ENCODE measurements around the gene FAAP100.
"Not testable (repeated sequence)": the region's sequence is repeated elsewhere in the genome, so short reads cannot be mapped to it uniquely, and the experiment has no call there.

FAAP100 gene, protein sequence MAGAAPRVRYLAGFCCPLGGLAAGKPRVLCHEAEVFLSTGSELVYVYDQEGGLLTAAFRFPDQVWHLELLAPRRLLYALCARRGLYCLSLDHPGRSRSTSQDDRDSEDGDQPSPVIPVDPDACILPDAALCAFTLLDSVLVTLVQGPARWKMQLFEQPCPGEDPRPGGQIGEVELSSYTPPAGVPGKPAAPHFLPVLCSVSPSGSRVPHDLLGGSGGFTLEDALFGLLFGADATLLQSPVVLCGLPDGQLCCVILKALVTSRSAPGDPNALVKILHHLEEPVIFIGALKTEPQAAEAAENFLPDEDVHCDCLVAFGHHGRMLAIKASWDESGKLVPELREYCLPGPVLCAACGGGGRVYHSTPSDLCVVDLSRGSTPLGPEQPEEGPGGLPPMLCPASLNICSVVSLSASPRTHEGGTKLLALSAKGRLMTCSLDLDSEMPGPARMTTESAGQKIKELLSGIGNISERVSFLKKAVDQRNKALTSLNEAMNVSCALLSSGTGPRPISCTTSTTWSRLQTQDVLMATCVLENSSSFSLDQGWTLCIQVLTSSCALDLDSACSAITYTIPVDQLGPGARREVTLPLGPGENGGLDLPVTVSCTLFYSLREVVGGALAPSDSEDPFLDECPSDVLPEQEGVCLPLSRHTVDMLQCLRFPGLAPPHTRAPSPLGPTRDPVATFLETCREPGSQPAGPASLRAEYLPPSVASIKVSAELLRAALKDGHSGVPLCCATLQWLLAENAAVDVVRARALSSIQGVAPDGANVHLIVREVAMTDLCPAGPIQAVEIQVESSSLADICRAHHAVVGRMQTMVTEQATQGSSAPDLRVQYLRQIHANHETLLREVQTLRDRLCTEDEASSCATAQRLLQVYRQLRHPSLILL

DNA sequence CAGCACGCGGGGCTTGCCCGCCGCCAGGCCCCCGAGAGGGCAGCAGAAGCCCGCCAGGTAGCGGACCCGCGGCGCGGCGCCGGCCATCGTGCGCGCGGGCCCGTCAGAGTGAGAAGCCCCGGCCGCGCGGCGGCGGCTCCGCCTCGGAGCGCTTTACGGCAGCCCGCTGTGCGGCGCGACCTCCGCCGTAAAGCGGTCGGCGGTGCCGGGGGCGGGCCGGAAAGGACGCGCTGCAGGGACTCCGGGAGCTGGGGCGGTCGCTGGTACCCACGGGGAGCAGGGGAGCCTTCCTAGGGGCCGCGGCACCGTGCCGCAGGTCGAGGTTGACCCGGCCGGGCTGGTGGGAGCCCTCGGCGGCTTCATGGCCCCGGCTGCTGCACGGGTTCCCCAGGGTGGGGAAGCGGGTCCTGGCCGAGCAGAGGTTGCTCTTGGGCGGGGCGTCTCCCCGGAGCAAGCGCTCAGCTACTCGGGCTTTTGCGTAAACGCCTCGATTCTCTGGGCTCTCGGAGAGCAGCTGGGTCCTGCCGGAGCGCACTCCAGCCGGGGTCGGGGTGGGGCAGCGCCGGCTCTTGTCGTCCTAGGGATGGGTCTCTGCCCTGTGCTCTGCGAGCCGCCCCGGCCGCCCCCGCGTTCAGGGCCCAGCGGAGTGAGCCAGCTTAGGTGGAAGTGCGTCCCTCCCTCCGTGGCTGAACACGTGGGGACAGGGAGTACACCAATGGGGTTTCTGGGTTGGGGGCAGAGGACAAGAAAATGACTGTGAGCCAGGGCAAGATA is at the start of gene FAAP100:
Gene FAAP100 (minus strand): TSS at position 110 of the 774 bp plus-strand sequence. CDS start 23 bp downstream, at position 87.
- peak; percentile 64 for DNase-seq

DNA sequence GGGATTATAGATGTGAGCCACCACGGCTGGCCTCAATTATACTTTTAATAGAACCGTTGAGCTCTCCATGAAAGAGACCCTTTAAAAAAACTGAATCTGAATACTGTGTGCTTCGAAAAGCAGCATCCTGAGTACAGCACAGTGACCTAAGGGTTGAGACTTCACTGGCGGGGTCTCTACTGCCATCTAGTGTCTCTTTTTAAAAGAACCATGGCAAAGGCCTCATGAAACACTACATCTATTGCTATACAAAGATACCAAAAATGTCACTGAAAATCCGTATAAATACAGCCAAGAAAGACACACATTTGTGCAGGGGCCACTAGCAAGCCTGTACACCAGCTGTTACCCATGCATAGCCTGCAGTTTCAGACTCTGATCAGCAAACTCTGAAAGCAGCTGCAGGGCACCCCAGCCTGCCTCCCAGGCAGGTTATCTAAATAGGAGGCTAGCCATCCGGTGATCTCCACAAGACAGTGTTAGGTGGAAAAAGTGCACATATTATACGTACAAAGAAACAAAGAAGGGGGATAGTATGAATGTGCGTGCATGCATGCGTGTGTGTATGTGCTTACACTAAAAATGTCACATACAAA is 49.5 kb upstream of the FAAP100 start:
- no peak for DNase-seq

DNA sequence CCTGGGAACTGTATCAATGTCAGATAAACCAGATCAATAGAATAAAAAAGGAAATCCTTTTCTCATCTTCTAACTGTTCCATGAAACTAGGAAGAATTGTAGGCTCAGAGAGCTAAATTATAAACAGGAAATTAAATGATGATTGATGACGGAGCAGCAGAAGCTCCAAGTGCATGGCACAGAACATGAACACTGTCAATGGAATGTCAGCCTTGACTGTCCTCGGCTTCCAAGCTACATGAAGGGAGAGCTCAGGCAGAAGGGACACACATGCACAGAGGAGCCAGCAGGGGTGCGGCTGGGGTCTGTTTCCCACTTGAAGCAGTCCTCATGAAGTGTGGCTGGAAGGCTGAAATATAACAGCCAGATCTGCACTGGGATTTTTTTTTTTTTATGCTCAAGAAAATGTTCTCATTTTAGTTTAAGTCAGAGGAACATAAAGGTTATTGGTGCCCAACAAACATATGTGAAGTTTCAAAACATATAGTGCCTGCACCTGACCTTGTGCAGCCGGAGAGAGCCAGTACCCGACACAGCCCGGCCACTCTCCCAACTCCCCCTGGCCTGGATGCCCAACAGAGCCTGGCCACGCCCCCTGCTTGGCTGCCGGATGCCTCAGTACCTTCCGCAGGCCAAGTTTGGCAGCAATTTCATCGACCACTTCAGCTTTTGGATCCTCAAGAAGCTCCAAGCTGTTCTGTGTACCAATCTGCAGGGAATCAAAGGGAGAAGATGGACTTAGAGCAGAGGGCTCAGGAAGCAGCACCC is 47.8 kb upstream of the FAAP100 start:
- no peak for DNase-seq

DNA sequence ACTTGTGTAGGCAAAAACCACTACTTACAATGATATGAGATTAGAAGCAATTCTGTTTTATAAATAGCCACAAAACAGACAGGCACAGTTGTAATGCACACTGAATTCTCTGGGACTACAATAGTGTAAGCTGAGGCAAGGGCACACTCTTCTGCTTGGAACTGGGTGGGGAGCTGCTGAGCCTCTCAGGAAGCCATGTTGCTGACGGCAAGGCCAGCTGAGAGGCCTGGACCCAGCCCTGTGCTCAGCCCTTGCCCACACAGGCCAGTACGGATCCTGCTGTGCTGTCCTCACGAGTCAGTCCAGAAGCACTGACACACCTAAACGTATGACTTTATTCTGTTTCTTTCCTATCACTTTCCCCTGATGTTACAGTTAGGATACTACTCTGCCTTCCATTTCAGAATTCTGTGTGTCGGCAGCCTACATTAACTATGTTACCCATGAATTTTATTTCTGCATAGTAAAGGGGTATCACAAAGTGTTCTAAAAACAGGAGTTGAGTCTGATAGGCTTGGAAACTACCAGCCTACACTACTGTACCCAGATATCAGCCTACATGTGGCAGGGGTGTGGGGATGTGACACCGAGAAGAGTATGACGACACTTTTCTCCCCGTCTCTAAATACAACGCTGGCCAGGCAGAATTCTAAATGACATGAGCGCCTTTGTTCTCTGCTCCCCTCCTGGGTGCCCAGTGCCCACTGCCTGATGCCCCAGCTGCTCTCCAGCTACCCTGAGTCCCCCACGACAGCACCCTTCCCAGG is 41.1 kb upstream of the FAAP100 start:
- DNase-seq = no peak

DNA sequence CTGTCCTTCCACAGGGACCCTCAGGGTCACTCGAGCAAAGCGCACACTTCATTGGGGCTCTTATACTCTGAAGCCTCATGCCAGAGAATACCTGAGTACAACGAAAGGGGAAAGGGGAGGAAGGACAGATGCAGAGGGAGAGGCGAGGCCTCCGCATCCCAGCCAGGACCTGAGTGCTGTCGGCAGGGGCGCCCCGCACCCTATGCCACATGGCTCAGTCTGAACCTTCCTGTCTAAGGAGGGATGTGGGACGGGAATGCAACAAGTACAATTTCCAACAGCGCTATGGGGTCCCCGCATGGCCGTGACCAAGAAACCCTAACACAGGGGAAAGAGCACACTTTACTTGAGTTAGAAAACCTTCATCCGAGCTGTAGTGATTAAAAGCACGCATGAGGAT is 39.8 kb upstream of the FAAP100 start:
- no peak for DNase-seq

DNA sequence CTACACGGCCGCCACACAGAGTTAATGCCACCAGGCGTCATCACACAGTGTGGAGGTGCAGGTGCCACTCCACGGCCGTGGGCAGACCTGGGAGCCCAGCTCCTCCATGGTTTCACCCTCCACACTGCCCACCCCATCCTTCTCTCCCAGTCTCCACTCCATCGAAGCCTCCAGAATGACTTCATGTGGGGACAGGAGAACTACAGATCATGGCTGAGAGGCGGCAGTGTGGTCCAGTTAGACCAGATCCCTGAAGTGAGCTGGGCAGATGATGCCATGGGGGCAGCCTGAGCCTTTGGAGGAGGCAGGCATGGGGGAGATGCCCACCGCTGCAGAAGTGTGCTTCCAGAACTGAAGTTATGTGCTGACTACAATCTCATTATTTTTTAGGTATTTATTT is 38.0 kb upstream of the FAAP100 start:
- no peak for DNase-seq

DNA sequence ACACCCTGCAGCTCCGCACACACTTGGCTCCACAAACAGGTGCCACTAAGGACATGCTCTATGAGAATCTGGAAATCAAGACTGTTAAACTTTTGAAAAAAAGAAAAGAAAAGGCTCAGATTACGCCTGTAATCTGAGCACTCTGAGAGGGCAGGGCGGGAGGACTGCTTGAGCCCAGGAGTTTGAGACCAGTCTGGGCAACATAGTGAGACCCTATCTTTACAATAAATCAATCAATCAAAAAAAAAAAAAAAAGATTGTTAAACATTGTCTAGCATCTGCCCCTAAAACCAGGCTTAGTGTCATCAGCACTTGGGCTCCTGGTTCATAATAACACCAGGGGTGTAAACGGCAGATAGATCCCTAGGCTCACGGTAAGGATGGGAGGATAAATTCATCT is 37.5 kb upstream of the FAAP100 start:
- DNase-seq = no peak

DNA sequence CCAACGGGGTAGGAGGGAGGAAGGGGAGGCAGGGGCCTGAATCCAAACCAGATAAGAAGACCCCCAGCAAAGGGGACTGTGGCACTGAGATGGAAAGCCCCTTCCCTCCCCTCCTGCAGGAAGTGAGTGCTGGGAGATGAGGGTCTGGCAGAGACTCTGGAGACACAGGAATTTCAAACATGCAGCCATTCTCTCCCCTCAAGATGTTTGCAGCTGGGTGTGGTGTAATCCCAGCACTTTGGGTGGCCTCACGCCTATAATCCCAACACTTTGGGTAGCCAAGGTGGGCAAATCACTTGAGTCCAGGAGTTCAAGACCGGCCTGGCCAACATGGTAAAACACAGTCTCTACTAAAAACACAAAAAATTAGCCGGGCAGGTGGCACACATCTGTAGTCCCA is 33.9 kb upstream of the FAAP100 start:
- no peak for DNase-seq

DNA sequence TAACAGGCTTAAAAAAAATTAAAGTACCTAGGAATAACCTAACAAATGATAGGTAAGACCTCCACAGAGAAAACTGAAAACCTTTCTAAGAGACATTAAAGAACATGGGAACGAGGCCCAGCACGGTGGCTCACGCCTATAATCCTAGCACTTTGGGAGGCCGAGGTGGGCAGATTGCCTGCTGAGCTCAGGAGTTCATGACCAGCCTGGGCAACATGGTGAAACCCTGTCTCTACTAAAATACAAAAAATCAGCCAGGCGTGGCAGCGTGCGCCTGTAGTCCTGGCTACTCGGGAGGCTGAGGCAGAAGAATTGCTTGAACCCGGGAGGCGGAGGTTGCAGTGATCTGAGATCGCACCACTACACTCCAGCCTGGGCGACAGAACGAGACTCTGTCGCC is 32.6 kb upstream of the FAAP100 start:
- DNase-seq = not testable (repeated sequence)

DNA sequence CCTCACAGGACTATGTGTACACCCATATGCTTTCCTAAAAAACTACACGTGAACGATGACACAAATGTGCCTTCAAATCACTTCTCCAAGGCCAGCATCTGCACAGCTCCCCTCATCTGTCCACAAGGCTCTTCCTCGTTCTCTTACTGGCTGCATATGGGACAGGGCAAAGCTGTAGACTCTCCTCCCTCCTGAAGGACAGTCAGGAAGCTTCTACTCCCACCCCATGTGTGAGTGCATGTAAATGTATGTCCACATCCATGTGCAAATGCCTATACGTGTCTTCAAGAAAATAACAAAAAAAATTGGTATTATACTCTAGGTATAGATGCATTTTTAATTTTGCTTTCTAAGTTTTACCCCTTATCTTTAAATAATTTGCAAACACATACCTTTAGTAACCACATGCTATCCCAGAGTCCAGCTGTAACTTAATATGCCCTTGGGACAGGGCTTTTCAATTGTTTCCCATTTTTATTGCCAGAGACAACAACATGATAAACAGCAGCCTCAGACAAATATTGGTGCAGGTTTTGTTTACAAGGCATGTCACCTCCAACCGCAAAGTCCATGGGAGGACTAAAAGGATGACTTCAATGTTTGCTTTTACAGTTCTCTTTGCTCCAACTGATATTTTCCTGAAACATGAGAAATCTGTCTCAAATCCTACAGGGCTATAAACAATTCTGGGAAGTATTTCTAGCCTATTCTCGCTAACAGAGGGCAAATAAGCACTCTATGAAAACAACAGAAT is 31.6 kb upstream of the FAAP100 start:
- no peak for DNase-seq

DNA sequence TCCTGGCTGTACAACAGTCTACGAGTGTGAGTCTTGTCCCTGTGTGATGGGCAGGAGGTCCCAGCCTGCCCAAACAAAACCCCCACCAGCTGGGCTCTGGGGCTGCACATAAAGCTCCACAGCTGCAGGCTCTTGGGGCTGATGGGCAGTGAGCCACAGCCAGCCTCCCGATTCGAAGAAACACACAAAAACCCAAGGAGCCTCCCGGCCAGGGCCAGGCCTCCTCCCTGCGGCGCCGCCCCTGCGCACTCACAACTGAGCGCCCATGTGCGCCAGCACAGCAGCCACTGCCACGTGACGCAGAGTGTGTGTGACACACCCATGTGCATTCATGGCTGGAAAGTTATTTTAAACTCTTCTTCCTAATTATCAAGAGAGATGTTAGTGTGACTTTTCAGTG is 30.6 kb upstream of the FAAP100 start:
- no peak for DNase-seq

DNA sequence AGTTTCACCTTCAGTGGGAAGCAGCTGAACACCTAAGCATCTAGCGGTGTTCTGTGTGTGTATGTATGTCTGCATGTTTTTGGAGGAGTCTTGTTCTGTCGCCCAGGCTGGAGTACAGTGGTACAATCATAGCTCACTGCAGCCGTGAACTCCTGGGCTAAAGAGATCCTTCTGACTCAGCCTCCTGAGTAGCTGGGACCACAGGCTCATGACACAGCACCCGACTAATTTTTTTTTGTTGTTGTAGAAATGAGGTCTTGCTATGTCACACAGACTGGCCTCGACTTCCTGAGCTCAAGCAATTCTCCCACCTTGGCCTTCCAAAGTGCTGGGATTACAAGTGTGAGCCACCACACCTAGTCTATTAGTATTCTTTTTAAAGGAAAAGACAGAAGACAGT is 30.2 kb upstream of the FAAP100 start:
- no peak for DNase-seq

DNA sequence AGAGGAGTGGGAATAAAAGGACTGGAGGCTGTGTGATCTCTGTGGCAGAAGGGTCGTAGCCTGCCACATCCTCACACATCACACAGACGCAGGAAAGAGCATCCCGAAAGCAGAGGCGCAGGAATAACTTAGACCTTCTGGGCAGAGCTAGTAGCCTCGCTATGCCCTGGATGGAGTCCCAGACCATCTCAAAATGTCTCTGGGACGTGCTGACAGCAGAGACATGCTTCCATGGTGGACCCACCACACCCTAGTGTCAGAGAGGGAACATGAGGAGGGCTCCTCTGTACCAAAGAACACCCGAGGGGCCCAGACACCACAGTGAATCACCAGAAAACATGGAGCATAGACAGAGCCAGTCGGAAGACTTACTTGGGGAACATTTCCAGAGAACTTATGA is 29.6 kb upstream of the FAAP100 start:
- no peak for DNase-seq

DNA sequence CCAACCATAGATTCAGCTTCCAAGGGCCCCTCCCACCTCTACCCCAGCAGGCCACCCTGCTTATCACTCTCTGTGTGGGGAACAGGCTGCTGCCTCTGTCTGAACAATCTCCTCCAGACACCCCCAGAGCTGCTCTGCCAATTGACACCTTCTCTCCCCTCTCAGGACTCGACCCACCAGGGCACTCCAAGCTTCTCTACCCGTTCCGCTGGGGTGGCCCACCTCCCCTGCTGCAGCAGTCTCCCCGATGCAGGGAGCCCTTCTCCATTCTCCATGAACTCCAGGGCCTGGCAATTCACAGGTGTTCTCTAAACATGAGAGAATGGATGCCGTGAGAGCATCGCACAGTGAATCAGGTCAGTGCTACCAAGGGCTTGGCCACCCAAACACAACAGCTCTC is 28.3 kb upstream of the FAAP100 start:
- no peak for DNase-seq

DNA sequence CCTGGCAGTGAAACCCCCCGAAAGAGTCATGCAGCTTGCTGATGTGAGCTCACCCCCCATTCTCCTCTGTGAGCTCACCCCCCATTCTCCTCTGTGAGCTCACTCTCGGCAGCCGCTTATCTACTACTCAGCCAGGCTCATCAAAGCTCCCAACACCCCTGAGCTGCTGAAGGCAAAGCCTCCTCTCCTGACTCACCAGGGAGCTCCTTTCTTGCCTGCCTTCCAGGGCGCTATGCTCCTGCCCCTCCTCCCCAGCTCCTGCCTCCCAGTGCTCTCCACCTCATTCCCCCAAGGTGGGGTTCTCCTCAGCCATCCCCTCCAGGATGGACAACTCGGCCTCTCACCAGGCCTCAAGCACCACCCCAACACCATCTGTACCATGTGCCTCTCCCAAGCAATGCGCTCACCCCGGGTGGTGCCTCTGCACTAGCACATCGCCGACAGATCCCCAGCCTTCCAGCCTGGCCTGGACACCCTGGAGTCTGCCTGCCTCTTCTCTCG is 27.7 kb upstream of the FAAP100 start:
- DNase-seq = no peak

DNA sequence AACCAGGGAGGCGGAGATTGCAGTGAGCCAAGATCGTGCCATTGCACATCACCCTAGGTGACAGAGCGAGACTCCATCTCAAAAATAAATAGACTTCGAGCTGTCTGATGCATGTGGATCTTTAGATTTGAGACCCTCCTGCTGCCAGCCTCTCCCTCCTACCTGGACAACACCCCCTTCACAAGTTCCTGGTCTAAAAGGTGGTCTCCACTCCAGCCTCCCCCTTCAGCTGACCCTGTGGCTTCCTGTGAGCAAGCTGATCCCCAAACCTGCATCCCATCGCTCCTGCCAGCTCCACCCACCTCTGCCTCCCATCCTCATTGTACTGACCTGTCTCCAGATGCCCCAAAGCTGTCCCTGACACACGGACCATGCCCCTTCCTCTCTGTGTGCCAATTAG is 27.1 kb upstream of the FAAP100 start:
- no peak for DNase-seq

DNA sequence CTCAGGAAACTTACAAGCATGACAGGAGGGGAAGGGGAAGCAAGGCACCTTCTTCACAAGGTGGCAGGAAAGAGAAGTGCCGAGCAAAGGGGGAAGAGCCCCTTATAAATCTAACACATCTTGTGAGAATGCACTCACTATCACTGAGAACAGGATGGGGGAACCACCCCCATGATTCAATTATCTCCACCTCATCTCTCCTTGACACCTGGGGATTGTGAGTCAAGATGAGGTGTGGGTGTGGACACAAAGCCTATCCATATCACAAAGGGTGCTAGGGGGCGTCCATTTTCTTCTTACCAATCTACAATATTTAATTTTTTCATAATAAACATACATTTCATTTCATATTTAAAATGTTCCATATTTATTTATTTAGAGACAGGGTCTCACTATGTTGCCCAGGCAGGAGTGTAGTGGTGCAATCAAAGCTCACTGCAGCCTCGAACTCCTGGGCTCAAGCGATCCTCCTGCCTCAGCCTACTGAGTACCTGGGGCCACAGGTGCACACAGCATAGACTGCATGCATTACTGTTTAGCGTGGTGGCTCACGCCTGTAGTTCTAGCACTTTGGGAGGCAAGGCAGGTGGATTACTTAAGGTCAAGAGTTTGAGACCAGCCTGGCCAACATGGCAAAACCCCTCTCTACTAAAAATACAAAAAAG is 26.5 kb upstream of the FAAP100 start:
- DNase-seq = no peak

DNA sequence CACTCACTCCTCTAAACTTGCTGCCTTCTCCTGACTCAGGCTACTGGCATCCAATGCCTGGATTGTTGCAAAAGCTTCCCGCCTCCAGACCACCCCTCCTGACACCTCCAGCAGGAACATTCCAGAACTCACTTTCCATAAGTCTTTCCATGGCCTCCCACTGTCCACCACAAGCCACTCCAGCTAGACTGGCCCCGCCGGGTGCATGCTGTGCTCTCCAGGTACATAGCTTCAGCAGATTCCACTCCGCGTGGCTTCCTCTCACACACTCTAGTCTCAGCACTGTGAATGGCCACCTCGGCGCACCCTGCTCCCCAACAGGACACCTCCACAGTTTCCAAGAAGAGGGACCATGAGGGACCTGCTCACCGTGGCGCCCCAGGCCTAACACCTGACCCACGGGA is 25.9 kb upstream of the FAAP100 start:
- no peak for DNase-seq

DNA sequence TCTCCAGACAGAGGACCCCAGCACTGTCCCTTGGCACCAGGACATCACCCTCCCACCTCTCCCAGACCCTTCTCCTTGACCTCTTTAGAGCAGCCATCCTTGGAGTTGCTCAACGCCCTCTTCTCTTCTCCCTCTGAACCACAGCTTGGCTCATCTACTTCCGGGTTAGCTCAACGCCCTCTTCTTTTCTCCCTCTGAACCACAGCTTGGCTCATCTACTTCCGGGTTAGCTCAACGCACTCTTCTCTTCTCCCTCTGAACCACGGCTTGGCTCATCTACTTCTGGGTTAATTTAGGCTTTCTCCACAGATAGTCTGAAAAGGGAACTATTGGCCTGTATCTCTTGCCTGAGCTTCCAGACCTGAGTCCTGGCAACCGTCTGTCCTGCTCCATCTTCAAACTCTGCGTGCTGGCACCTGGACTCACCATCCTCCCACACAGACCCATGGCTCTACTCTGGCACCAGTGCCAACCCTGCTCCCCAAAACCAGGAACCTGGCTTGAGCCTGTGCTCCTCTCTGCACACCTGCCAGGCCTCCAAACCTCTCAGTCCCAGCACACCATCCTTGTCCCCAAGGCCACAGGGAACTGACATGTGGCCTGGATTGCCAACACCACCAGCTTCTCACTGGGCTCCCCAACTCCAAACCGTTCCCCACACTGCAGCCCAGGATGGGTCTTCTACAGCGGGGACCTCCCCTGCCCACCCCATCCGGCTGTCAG is 25.3 kb upstream of the FAAP100 start:
- DNase-seq = no peak

Data from GOT3 (cell line).